C4-2B (cell line): ENCODE measurements around the gene SPON1.
"Not testable (repeated sequence)": the region's sequence is repeated elsewhere in the genome, so short reads cannot be mapped to it uniquely, and the experiment has no call there.

Source experiments
- H3K27ac ChIP-seq: fragments of 450-650 bp; 2 replicates; pipeline ENCODE4 v1.5.1; 2017
- ZFX ChIP-seq: fragments of 450-650 bp; IDR thresholded peaks from 2 replicates; pipeline ENCODE4 v1.6.1; 2017
- TF ChIP-seq, protein P1 (sequence below): fragments of 450-650 bp; conservative IDR thresholded peaks from 2 replicates; pipeline ENCODE4 v1.5.1; 2017; ENCODE audit warnings: mild to moderate bottlenecking

The SPON1 gene

DNA sequence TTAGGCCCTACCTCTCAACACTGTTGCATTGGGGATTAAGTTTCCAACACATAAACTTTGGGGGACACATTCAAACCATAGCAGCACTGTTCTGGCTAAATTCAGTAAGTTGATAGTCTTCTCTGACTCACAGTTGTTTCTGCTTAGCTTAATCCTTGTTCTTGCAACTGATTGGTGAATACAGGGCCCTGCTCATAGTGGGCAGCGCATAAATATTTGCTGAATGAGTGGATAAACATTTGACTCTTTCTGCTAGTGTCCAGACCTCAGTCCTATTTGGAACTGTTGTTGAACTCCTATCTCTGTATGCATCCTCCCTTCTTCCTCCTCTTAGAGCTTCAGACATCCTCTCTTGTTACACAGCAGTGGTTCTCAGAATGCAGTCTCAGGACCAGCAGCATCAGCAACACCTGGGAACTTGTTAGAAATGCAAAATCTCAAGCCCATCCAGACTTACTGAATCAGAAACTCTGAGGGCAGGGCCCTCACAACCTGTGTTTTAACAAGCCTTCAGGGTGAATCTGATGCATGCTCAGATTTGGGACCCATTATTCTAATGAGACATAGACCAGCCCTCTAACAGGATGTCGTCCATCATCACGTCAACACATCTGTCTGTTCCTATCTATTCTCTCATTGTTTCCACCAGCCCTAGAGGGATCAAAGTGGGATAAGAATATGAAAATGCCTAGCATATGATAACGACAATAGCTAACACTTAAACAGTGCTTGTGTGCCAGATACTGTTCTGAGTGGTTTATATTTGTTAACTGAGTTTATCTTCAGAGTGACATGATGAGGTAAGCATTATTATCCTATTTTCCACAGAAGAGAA lies 22.3 kb downstream of the SPON1 start:
- H3K27ac ChIP-seq: no peak overlapping the region
- TF ChIP-seq, protein P1, sequence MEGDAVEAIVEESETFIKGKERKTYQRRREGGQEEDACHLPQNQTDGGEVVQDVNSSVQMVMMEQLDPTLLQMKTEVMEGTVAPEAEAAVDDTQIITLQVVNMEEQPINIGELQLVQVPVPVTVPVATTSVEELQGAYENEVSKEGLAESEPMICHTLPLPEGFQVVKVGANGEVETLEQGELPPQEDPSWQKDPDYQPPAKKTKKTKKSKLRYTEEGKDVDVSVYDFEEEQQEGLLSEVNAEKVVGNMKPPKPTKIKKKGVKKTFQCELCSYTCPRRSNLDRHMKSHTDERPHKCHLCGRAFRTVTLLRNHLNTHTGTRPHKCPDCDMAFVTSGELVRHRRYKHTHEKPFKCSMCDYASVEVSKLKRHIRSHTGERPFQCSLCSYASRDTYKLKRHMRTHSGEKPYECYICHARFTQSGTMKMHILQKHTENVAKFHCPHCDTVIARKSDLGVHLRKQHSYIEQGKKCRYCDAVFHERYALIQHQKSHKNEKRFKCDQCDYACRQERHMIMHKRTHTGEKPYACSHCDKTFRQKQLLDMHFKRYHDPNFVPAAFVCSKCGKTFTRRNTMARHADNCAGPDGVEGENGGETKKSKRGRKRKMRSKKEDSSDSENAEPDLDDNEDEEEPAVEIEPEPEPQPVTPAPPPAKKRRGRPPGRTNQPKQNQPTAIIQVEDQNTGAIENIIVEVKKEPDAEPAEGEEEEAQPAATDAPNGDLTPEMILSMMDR: no peak
- no peak for TF ChIP-seq ZFX

DNA sequence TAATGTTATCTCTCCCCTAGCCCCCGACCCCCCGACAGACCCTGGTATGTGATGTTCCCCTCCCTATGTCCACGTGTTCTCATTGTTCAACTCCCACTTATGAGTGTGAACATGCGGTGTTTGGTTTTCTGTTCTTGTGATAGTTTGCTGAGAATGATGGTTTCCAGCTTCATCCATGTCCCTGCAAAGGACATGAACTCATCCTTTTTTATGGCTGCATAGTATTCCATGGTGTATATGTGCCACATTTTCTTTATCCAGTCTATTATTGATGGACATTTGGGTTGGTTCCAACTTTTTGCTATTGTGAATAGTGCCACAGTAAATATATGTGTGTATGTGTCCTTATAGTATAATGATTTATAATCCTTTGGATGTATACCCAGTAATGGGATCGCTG lies 24.2 kb downstream of the SPON1 start:
- H3K27ac ChIP-seq: not testable (repeated sequence)

DNA sequence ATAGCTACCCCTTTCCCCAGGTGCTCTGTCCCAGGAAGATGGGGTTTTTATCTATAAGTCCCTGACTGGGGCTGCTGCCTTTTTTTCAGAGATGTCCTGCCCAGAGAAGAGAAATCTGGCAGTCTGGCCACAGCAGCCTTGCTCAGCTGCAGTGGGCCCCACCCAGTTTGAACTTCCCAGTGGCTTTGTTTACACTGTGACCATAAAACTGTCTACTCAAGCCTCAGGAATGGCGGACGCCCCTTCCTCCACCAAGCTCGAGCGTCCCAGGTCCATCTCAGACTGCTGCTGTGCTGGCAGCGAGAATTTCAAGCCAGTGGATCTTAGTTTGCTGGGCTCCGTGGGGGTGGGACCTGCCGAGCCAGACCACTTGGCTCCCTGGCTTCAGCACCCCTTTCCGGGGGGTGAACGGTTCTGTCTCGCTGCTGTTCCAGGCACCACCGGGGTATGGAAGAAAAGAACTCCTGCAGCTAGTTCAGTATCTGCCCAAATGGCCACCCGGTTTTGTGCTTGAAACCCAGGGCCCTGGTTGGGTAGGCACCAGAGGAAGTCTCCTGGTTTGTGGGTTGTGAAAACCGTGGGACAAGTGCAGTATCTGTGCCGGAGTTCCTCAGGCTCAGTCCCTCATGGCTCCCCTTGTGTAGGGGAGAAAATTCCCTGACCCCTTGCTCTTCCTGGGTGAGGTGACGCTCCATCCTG lies 29.8 kb downstream of the SPON1 start:
- H3K27ac ChIP-seq: not testable (repeated sequence)

DNA sequence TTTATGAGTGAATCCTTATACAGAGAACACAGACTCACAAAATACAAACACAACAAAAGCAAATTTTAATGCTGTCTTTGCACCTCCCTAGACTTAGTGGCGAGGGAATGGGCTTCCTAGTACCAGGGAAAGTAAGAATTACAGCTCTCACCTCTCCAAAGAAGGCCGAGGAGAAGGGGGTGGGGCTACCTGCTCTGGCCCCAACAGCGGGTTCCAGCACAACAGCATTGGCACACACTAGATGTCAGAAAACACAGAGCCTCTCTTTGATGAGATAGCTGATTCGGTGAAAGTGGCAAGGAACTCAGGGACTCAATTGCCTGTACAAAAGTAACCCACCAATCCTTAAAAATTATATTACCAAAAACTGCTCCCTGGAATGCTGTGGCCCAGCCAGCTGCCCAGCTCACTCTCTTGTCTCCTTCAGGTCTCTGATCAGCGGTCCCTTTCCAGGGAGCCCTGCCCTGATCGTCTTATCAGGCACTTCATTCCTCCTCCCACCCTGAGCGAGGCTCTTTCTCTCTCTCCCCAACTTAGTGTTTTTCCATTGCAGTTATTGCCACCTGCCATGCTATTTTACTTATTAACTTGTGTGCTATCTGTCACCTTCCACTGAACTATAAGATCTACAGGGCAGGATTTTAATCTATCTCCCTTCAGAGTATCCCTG lies 30.7 kb downstream of the SPON1 start:
- H3K27ac ChIP-seq: no peak overlapping the region
- no peak for TF ChIP-seq ZFX
- TF ChIP-seq, protein P1: no peak

DNA sequence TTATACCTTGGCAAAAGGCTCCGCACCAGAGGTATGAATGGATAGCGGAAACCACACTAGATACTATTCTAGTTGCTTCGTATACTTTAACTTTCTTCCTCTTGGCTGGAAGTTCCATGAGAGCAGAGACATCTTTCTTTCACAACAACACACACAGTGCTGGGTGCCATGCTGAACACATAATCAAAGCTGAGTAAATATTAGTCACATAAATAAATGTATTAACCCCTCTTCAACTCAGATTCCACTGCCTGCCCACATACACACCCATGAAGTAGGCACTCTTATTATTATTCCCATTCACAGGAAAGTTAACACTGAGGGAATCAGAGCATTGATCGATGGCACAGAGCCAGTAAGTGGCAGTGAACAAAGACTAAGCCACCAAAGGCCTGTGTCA lies 35.4 kb downstream of the SPON1 start:
- TF ChIP-seq, protein P1: no peak
- no peak for TF ChIP-seq ZFX

DNA sequence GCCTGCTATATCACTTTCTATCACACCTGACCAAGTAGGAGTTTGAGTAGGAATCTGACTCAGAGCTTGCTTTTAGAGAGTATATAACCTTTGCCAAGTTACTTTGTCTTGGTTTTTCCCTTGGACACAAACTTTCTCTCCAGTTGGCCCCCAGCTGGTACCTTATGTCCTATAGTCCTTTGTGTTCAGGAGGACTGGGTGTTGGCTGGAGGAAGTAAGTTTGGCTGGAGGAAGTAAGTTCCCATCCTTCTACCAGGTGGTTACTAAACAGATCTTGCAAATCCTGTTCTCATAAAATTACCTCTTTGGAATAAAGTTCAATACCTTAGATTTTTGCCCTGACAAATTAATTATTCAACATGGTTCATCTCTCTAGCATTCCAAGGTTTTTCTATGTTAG lies 37.2 kb downstream of the SPON1 start:
- no peak overlapping the region for H3K27ac ChIP-seq
- TF ChIP-seq, protein P1: no peak

More for the DNA sequence above, 35.4 kb downstream of the SPON1 start:
- no peak overlapping the region for H3K27ac ChIP-seq

DNA sequence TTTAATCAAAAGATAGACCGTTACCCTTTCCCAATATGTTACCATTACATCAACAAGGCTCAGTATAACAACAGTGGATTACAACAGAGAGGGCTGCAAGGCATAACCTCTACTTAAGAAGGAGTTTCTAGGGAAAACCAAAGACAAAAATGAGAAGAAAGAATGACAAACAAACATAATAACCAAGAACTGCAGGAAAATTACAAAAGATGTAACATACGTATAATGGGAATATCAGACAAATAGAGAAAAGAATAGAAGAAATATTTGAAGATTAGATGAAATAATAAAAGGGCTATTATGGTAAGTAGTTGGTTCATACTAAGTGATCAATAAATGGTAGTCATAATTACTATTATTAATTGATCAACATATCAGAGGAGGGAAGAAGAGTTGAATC lies 39.1 kb downstream of the SPON1 start:
- TF ChIP-seq ZFX: no peak
- TF ChIP-seq, protein P1: no peak

DNA sequence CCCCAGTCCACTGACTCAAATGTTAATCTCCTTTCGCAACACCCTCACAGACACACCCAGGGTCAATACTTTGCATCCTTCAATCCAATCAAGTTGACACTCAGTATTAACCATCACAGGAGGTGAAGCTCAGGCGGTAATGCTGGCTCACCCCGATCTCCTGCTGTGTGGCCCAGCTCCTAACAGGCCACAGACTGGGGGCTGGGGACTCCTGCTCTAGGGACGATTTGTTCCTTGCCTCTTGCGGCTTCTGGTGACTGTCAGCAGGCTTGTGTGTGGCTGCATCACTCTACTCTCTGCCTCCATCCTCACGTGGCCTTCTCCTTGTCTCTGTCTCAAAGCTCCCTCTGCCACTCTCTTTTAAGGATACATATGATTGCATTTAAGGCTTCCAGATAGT lies 45.0 kb downstream of the SPON1 start:
- TF ChIP-seq, protein P1: no peak
- TF ChIP-seq ZFX: no peak
- no peak overlapping the region for H3K27ac ChIP-seq

More for the DNA sequence above, 39.1 kb downstream of the SPON1 start:
- no peak overlapping the region for H3K27ac ChIP-seq
